ENCODE results near the gene ACYP1. TPM values are rescaled to one million over a fixed set of nuclear protein-coding genes. Genes with fewer than 3 reads are reported as not detected.

The ACYP1 gene
- total and polyA plus RNA-seq, 2 of the 13 experiments (the other 11 are each of a cell fraction or from before 2014, with no cell fraction given) = 9.7 to 22.4 TPM

- TF ChIP-seq ZNF687 (CRISPR knock-in tag; IDR thresholded peaks at IDR 0.05) (peak; percentile 85), RFXAP (CRISPR knock-in tag; IDR thresholded peaks at IDR 0.05; ENCODE audit: borderline replicate concordance) (0 out of 2 replicates have a peak, but pooled peaks have one; percentile 15), ZSCAN31 (CRISPR knock-in tag; IDR thresholded peaks at IDR 0.05; ENCODE audit: low read depth) (peak; percentile 63; the same call in 1 of the 2 replicates), YEATS4 (CRISPR knock-in tag; IDR thresholded peaks at IDR 0.05; ENCODE audit: borderline replicate concordance) (peak; percentile 35; the same call in 1 of the 2 replicates), SMAD3 (CRISPR knock-in tag; IDR thresholded peaks at IDR 0.05) (0 out of 2 replicates have a peak, but pooled peaks have one; percentile 33), MIXL1 (CRISPR knock-in tag; IDR thresholded peaks at IDR 0.05) (no peak), ZNF143 (CRISPR knock-in tag; IDR thresholded peaks at IDR 0.05) (peak; percentile 74; the same call in 1 of the 2 replicates), TFDP2 (CRISPR knock-in tag; IDR thresholded peaks at IDR 0.05) (peak; percentile 94), MLX (CRISPR knock-in tag; IDR thresholded peaks at IDR 0.05) (no peak), BCL6 (CRISPR knock-in tag; IDR thresholded peaks at IDR 0.05) (0 out of 2 replicates have a peak, but pooled peaks have one; percentile 17), ZBTB7B (CRISPR knock-in tag; IDR thresholded peaks at IDR 0.05) (peak; percentile 83), RXRB (CRISPR knock-in tag; IDR thresholded peaks at IDR 0.05; ENCODE audit: borderline replicate concordance) (peak; percentile 40; the same call in 1 of the 2 replicates), SP4 (CRISPR knock-in tag; IDR thresholded peaks at IDR 0.05) (peak; percentile 67; the same call in 1 of the 2 replicates), TGIF2 (CRISPR knock-in tag; IDR thresholded peaks at IDR 0.05) (no peak; the same call in 1 of the 2 replicates)
- TF ChIP-seq, protein P1, sequence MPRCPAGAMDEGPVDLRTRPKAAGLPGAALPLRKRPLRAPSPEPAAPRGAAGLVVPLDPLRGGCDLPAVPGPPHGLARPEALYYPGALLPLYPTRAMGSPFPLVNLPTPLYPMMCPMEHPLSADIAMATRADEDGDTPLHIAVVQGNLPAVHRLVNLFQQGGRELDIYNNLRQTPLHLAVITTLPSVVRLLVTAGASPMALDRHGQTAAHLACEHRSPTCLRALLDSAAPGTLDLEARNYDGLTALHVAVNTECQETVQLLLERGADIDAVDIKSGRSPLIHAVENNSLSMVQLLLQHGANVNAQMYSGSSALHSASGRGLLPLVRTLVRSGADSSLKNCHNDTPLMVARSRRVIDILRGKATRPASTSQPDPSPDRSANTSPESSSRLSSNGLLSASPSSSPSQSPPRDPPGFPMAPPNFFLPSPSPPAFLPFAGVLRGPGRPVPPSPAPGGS (CRISPR knock-in tag; IDR thresholded peaks at IDR 0.05) = peak; percentile 38; the same call in 1 of the 2 replicates
These were observed at the start of gene ACYP1 (continued) for GRCh38 chr14:75063491-75064204.

Data from HepG2 (cell line).